Liver (tissue), 9 donors: ENCODE data around the gene ABLIM2. TPM values are rescaled to one million over a fixed set of nuclear protein-coding genes. Genes with fewer than 3 reads are reported as not detected.

Source experiments
- DNase-seq: peaks from one replicate; pipeline ENCODE4 v3.0.0-alpha.2; 2017; ENCODE audit warnings: low spot score
- H3K27ac ChIP-seq, 2 donors: one replicate each; pipeline ENCODE4 v1.7.0; 2013; ENCODE audit warnings: inconsistent platforms in 2 of 2, low read length in 2 of 2, control low read depth in 1 of 2, low read depth in 1 of 2, mild to moderate bottlenecking in 1 of 2
- H3K27me3 ChIP-seq, 4 donors: one replicate each; pipeline versions ENCODE4 v1.6.1 to v1.7.0; 2013; ENCODE audit warnings: low read length in 3 of 4, inconsistent platforms in 1 of 4, mild to moderate bottlenecking in 1 of 4, moderate library complexity in 1 of 4; ENCODE audit not compliant: control insufficient read depth in 4 of 4, insufficient read depth in 4 of 4
- H3K36me3 ChIP-seq, 4 donors: one replicate each; pipeline versions ENCODE4 v1.6.1 to v1.7.0; 2013; ENCODE audit warnings: low read length in 3 of 4, mild to moderate bottlenecking in 3 of 4, low read depth in 1 of 4, moderate library complexity in 1 of 4; ENCODE audit not compliant: control insufficient read depth in 4 of 4, insufficient read depth in 3 of 4
- H3K4me1 ChIP-seq, 4 donors: one replicate each; pipeline versions ENCODE4 v1.6.1 to v1.7.0; 2013; ENCODE audit warnings: low read length in 3 of 4, mild to moderate bottlenecking in 3 of 4, moderate library complexity in 1 of 4; ENCODE audit not compliant: control insufficient read depth in 4 of 4, insufficient read depth in 4 of 4
- H3K4me3 ChIP-seq, 3 donors: one replicate each; pipeline versions ENCODE4 v1.6.1 to v1.7.0; 2013; ENCODE audit warnings: low read length in 3 of 3, control low read depth in 1 of 3, low read depth in 1 of 3, mild to moderate bottlenecking in 1 of 3
- H3K9ac ChIP-seq, 2 donors: one replicate each; pipeline ENCODE4 v1.7.0; 2013; ENCODE audit warnings: low read length in 2 of 2, mild to moderate bottlenecking in 2 of 2, moderate library complexity in 2 of 2, control low read depth in 1 of 2, low read depth in 1 of 2
- H3K9me3 ChIP-seq, 4 donors: one replicate each; pipeline versions ENCODE4 v1.6.1 to v1.7.0; 2013; ENCODE audit warnings: low read length in 3 of 4; ENCODE audit not compliant: control insufficient read depth in 4 of 4
- EGR1 ChIP-seq, 2 donors: IDR thresholded peaks; 2 replicates each; pipeline ENCODE4 v1.6.1; 2016 to 2018; ENCODE audit warnings: antibody characterized with exemption in 2 of 2, low read depth in 2 of 2
- FOXA1 ChIP-seq: IDR thresholded peaks from 2 replicates; pipeline ENCODE4 v1.6.1; 2016; ENCODE audit warnings: antibody characterized with exemption
- FOXA2 ChIP-seq: IDR thresholded peaks from 2 replicates; pipeline ENCODE4 v1.6.1; 2016; ENCODE audit warnings: antibody characterized with exemption
- GABPA ChIP-seq, 2 donors: IDR thresholded peaks in 1 of 2; conservative IDR thresholded peaks in 1 of 2; 2 replicates each; pipeline ENCODE4 v1.6.1; 2016; ENCODE audit warnings: antibody characterized with exemption in 2 of 2, mild to moderate bottlenecking in 1 of 2, moderate library complexity in 1 of 2
- JUND ChIP-seq, 2 donors: IDR thresholded peaks; 2 replicates each; pipeline ENCODE4 v1.6.1; 2016; ENCODE audit warnings: antibody characterized with exemption in 2 of 2
- RAD21 ChIP-seq, 2 donors: IDR thresholded peaks; 2 replicates each; pipeline ENCODE4 v1.6.1; 2016; ENCODE audit warnings: antibody characterized with exemption in 2 of 2, mild to moderate bottlenecking in 2 of 2
- RXRA ChIP-seq, 2 donors: IDR thresholded peaks; 2 replicates each; pipeline ENCODE4 v1.6.1; 2017 to 2018; ENCODE audit warnings: antibody characterized with exemption in 2 of 2, mild to moderate bottlenecking in 1 of 2
- SP1 ChIP-seq: IDR thresholded peaks from 2 replicates; pipeline ENCODE4 v1.6.1; 2018; ENCODE audit warnings: antibody characterized with exemption, mild to moderate bottlenecking
- TAF1 ChIP-seq: conservative IDR thresholded peaks from 2 replicates; pipeline ENCODE4 v1.6.1; 2016; ENCODE audit warnings: antibody characterized with exemption, mild to moderate bottlenecking
- WGBS: extraction: QIAGEN DNeasy Blood & Tissue Kit; methylation state at CpG from one replicate; pipeline ENCODE4 v1.1.7; 2013; 5-methylcytosine and 5-hydroxymethylcytosine counted together
- polyA plus RNA-seq, 2 donors: library from polyadenylated mRNA; stranded (reverse) in 1 of 2; unstranded in 1 of 2; fragments of 200-250 nt in 1 of 2; fragments of >200 nt in 1 of 2; fragmentation: Nextera tagmentation in 1 of 2; extraction: Ambion mirVana in 1 of 2; gene quantifications; one replicate each; pipeline versions ENCODE4 v1.2.1 to v1.2.3, GENCODE V29; 2013 to 2015
- total RNA-seq, 2 donors: library from RNA; depleted of rRNA; stranded (reverse); fragments of >200 nt; gene quantifications; one replicate each; pipeline ENCODE4 v1.2.3, GENCODE V29; 2014
- TF ChIP-seq, protein P1 (sequence below): fragments of 150-350 bp; IDR thresholded peaks from 2 replicates; pipeline ENCODE4 v1.5.1; 2017; ENCODE audit warnings: improper control_type of control experiment, low read depth, low read length; ENCODE audit not compliant: missing input control
- TF ChIP-seq, protein P2 (sequence below): IDR thresholded peaks from 2 replicates; pipeline ENCODE4 v1.6.1; 2016; ENCODE audit warnings: antibody characterized with exemption
- TF ChIP-seq, protein P3 (sequence below): IDR thresholded peaks from 2 replicates; pipeline ENCODE4 v1.6.1; 2016; ENCODE audit warnings: antibody characterized with exemption
- TF ChIP-seq, protein P4 (sequence below): IDR thresholded peaks from 2 replicates; pipeline ENCODE4 v1.6.1; 2016; ENCODE audit warnings: antibody characterized with exemption, mild to moderate bottlenecking
- donor health status: healthy.
- donor health status: healthy.
- donor health status: healthy.
- donor health status: healthy.
- donor health status: healthy.

Gene ABLIM2
- total and polyA plus RNA-seq, 4 donors: 0.75 to 2.5 (median 0.93) TPM

DNA sequence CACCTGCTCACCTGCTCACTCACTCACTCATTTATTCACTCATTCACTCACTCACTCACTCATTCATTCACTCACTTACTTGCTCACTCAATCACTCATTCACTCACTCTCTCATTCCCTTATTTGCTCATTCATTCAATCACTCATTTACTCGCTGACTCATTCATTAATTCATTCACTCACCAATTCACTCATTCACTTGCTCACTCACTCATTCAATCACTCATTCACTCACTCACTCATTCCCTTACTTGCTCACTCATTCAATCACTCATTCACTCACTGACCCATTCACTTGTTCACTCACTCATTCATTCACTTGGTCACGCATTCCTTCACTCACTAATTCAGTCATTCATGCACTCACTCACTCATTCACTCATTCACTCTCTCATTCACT lies 130.2 kb downstream of the ABLIM2 start:
- Histone ChIP-seq H3K4me1 (no peaks in the 10 kb centered on the region), H3K36me3 (no peaks in the 10 kb centered on the region), H3K9me3 (no peaks in the 10 kb centered on the region), H3K27me3 (no peaks in the 10 kb centered on the region), H3K27ac (no peak overlapping the region), H3K4me3 (no peak overlapping the region), H3K9ac (no peak overlapping the region)
- TF ChIP-seq, protein P1, sequence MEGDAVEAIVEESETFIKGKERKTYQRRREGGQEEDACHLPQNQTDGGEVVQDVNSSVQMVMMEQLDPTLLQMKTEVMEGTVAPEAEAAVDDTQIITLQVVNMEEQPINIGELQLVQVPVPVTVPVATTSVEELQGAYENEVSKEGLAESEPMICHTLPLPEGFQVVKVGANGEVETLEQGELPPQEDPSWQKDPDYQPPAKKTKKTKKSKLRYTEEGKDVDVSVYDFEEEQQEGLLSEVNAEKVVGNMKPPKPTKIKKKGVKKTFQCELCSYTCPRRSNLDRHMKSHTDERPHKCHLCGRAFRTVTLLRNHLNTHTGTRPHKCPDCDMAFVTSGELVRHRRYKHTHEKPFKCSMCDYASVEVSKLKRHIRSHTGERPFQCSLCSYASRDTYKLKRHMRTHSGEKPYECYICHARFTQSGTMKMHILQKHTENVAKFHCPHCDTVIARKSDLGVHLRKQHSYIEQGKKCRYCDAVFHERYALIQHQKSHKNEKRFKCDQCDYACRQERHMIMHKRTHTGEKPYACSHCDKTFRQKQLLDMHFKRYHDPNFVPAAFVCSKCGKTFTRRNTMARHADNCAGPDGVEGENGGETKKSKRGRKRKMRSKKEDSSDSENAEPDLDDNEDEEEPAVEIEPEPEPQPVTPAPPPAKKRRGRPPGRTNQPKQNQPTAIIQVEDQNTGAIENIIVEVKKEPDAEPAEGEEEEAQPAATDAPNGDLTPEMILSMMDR: no peak
- no peak for TF ChIP-seq GABPA (IDR thresholded peaks at IDR 0.05 in 1 of 2, conservative IDR thresholded peaks at IDR 0.05 in 1 of 2)
- TF ChIP-seq FOXA2: no peak
- TF ChIP-seq TAF1: no peak
- no peak for TF ChIP-seq EGR1 (IDR thresholded peaks at IDR 0.05; ENCODE audit: low read depth in 2 of 2)
- no peak for TF ChIP-seq JUND (IDR thresholded peaks at IDR 0.05)
- 98% methylated on average over 2 of the region's 2 CpGs for WGBS
- DNase-seq: no peak

DNA sequence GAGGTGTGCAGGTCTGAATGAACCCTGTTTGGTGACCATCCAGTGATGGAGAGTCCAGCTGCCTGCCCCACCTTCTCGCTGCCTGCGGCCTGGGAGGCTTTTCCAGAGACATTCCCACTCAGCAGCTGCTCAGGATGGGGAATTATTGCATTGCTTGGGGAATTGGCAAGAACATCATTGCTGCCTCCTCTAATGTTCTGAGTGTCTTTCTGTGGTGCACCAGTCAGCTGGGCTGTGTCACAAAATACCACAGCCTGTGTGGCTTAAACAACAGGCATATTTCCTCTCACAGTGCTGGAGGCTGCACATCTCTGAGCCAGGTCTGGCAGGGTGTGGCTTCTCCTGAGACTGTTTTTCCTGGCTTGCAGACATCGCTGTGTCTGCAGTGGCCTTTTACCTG lies 132.2 kb downstream of the ABLIM2 start:
- TF ChIP-seq FOXA2: no peak
- no peak for TF ChIP-seq FOXA1
- no peak for TF ChIP-seq TAF1
- TF ChIP-seq GABPA (IDR thresholded peaks at IDR 0.05 in 1 of 2, conservative IDR thresholded peaks at IDR 0.05 in 1 of 2): no peak
- no peak for DNase-seq
- H3K9me3 ChIP-seq: no peaks in the 10 kb centered on the region
- no peak overlapping the region for H3K4me3 ChIP-seq
- H3K9ac ChIP-seq: no peak overlapping the region
- H3K36me3 ChIP-seq: no peaks in the 10 kb centered on the region
- no peaks in the 10 kb centered on the region for H3K27me3 ChIP-seq
- WGBS: 87% methylated on average over 3 of the region's 3 CpGs
- no peaks in the 10 kb centered on the region for H3K4me1 ChIP-seq
- no peak overlapping the region for H3K27ac ChIP-seq

DNA sequence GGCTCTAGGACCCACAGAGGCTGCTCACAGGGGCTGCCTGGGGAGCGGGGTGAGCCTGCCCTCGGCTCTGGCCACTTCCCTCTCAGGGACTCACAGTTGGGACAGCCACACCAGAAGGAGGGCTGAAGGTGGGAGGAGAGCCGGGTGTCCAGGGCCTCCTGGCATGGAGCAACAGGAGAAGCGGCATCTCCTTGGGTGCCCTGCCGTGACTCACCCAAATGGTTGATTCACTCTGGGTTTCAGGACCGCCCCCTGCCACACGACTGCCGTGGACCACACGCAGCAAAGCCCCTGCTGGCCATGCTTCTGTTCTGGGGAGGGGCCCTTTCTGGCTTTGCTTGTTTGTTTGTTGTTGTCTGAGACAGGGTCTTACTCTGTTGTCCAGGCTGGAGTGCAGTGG lies 132.9 kb downstream of the ABLIM2 start:
- DNase-seq: no peak
- TF ChIP-seq JUND (IDR thresholded peaks at IDR 0.05): no peak
- no peak for TF ChIP-seq GABPA (IDR thresholded peaks at IDR 0.05 in 1 of 2, conservative IDR thresholded peaks at IDR 0.05 in 1 of 2)
- no peak for TF ChIP-seq SP1
- TF ChIP-seq, protein P2, sequence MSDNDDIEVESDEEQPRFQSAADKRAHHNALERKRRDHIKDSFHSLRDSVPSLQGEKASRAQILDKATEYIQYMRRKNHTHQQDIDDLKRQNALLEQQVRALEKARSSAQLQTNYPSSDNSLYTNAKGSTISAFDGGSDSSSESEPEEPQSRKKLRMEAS: no peak
- TF ChIP-seq, protein P3, sequence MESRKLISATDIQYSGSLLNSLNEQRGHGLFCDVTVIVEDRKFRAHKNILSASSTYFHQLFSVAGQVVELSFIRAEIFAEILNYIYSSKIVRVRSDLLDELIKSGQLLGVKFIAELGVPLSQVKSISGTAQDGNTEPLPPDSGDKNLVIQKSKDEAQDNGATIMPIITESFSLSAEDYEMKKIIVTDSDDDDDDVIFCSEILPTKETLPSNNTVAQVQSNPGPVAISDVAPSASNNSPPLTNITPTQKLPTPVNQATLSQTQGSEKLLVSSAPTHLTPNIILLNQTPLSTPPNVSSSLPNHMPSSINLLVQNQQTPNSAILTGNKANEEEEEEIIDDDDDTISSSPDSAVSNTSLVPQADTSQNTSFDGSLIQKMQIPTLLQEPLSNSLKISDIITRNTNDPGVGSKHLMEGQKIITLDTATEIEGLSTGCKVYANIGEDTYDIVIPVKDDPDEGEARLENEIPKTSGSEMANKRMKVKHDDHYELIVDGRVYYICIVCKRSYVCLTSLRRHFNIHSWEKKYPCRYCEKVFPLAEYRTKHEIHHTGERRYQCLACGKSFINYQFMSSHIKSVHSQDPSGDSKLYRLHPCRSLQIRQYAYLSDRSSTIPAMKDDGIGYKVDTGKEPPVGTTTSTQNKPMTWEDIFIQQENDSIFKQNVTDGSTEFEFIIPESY: no peak
- TF ChIP-seq, protein P4, sequence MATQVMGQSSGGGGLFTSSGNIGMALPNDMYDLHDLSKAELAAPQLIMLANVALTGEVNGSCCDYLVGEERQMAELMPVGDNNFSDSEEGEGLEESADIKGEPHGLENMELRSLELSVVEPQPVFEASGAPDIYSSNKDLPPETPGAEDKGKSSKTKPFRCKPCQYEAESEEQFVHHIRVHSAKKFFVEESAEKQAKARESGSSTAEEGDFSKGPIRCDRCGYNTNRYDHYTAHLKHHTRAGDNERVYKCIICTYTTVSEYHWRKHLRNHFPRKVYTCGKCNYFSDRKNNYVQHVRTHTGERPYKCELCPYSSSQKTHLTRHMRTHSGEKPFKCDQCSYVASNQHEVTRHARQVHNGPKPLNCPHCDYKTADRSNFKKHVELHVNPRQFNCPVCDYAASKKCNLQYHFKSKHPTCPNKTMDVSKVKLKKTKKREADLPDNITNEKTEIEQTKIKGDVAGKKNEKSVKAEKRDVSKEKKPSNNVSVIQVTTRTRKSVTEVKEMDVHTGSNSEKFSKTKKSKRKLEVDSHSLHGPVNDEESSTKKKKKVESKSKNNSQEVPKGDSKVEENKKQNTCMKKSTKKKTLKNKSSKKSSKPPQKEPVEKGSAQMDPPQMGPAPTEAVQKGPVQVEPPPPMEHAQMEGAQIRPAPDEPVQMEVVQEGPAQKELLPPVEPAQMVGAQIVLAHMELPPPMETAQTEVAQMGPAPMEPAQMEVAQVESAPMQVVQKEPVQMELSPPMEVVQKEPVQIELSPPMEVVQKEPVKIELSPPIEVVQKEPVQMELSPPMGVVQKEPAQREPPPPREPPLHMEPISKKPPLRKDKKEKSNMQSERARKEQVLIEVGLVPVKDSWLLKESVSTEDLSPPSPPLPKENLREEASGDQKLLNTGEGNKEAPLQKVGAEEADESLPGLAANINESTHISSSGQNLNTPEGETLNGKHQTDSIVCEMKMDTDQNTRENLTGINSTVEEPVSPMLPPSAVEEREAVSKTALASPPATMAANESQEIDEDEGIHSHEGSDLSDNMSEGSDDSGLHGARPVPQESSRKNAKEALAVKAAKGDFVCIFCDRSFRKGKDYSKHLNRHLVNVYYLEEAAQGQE: no peak
- TF ChIP-seq FOXA1: no peak
- TF ChIP-seq TAF1: no peak
- no peak for TF ChIP-seq RAD21 (IDR thresholded peaks at IDR 0.05)
- TF ChIP-seq RXRA (IDR thresholded peaks at IDR 0.05): no peak
- Histone ChIP-seq H3K36me3 (no peaks in the 10 kb centered on the region), H3K4me3 (no peak overlapping the region), H3K4me1 (no peaks in the 10 kb centered on the region), H3K27me3 (no peaks in the 10 kb centered on the region), H3K9me3 (no peaks in the 10 kb centered on the region), H3K9ac (no peak overlapping the region), H3K27ac (no peak overlapping the region)
- WGBS: 96% methylated on average over 9 of the region's 9 CpGs
